ENCODE data around the gene TBX4. TPM values are rescaled to one million over a fixed set of nuclear protein-coding genes. Genes with fewer than 3 reads are reported as not detected.

The TBX4 gene
- total and polyA plus RNA-seq, 2 of the 13 experiments (the other 11 are each of a cell fraction or from before 2014, with no cell fraction given) = 0.11 to 1.1 TPM

- TF ChIP-seq PAXIP1 (CRISPR knock-in tag; conservative IDR thresholded peaks at IDR 0.05) = 0 out of 2 replicates have a peak, but pooled peaks have one; percentile 43
- TF ChIP-seq SOX5 (CRISPR knock-in tag; IDR thresholded peaks at IDR 0.05; ENCODE audit: borderline replicate concordance) = 0 out of 2 replicates have a peak, but pooled peaks have one; percentile 28
- TF ChIP-seq ZFAT (CRISPR knock-in tag; conservative IDR thresholded peaks at IDR 0.05) = no peak
- TF ChIP-seq NCOA2 (CRISPR knock-in tag; IDR thresholded peaks at IDR 0.05) = no peak
- no peak for TF ChIP-seq GMEB2 (CRISPR knock-in tag; IDR thresholded peaks at IDR 0.05; ENCODE audit: low read depth)
- no peak for TF ChIP-seq HMGA1 (CRISPR knock-in tag; conservative IDR thresholded peaks at IDR 0.05)
- 0 out of 2 replicates have a peak, but pooled peaks have one; percentile 26 for TF ChIP-seq MIXL1 (CRISPR knock-in tag; IDR thresholded peaks at IDR 0.05)
- TF ChIP-seq ZNF691 (CRISPR knock-in tag; IDR thresholded peaks at IDR 0.05; ENCODE audit: borderline replicate concordance, low read depth) = no peak
- no peak for TF ChIP-seq SKIL (CRISPR knock-in tag; IDR thresholded peaks at IDR 0.05; ENCODE audit: borderline replicate concordance)
- no peak for TF ChIP-seq TP53 (CRISPR knock-in tag; conservative IDR thresholded peaks at IDR 0.05)
Observed at GRCh38 chr17:61504697-61505096, 52.5 kb downstream of the TBX4 start (continued).

All from HepG2 (cell line).